GM18526 (cell line): ENCODE data around the gene METTL3.

ENCODE experiments used
- POLR2A ChIP-seq: IDR thresholded peaks from 3 replicates; pipeline ENCODE4 v1.6.1; 2011; ENCODE audit not compliant: insufficient read length; ENCODE audit errors: extremely low read depth

Gene METTL3

DNA sequence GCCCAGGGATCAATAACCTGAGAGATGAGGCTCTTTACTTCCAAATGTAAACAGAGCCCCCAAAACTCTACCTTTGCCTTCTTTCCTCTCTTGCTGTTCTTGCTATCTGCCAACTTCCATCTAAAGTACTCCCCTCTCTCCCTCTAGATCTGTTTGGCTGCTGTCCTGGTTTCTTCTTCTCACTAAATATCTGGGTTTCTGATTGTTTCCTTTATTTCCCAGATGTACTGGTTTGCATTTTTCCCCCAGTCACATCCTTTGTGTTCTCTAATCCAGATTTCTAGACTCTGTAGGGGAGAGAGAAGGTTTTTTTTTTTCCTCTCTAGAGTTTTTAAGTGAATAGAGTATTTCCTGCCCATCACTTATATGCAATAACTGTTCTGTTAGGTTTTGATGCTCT is 22.2 kb upstream of the METTL3 start:
- no peak for TF ChIP-seq POLR2A

DNA sequence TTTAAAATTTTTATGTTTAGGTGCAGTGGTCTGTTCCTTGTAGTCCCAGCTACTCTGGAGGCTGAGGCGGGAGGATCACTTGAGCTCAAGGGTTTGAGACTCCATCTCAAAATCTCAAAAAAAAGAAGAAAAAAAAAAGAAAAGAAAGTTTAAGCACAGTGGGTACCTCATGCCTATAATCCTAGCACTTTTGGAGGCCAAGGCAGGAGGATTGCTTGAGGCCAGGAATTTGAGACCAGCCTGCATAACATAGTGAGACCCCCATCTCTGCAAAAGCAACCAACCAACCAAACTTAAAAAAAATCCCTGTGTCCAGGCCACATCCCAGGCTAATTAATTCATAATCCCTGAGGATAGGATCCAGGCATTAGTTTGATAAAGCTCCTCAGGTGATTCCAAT is 18.4 kb upstream of the METTL3 start:
- TF ChIP-seq POLR2A = no peak

- no peak for TF ChIP-seq POLR2A
Observed at GRCh38 chr14:21528381-21529348, 17.5 kb upstream of the METTL3 start.

GRCh38 chr14:21527318-21527679 is 16.2 kb upstream of the METTL3 start:
- TF ChIP-seq POLR2A = no peak

- no peak for TF ChIP-seq POLR2A
Observed at GRCh38 chr14:21526672-21527317, 15.7 kb upstream of the METTL3 start.

DNA sequence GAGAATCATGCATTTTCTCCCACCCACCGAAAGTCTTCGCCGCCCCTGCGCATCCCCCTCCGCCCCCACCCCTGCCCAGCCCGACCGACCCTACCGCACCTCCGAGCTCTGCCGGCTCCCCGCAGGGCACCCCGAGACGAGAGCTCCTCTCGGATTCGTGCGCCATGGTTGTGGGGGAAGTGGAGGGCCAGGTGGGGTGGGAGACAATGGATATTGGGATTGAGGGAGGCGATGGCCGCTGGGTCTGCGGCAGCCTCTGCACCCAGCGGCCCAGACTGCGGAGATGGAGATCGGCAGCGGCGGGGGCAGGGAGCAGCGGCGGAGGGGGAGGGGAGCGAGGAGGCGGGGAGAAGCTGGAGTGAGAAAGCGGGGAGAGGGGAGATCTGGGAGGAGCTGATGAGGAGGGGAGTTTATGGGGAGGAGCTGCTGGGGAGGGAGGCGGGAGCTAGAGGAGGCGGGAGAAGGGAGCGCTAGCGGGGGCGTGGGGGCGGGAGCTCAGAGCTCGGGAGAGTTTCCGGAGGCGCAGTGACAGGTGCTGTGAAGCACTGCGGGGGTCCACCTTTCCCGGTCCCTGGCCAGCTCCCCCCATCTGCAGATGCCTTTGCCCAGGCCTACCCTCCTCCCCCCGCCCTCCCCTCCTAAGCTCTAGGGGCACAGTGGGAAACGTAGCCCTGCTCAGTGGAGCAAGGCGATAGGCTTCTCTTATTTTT is 15.0 kb upstream of the METTL3 start, which contains the start of gene SALL2:
TSS of gene SALL2 (minus strand) at position 385 of the 710 bp plus-strand sequence. CDS start at position 166, 219 bp downstream.
- no peak for TF ChIP-seq POLR2A

GRCh38 chr14:21525571-21525961 is 14.4 kb upstream of the METTL3 start:
- no peak for TF ChIP-seq POLR2A

- no peak for TF ChIP-seq POLR2A
Observed at GRCh38 chr14:21524575-21525490, 13.7 kb upstream of the METTL3 start.

- no peak for TF ChIP-seq POLR2A
Observed at GRCh38 chr14:21523203-21523602, 12.1 kb upstream of the METTL3 start.

DNA sequence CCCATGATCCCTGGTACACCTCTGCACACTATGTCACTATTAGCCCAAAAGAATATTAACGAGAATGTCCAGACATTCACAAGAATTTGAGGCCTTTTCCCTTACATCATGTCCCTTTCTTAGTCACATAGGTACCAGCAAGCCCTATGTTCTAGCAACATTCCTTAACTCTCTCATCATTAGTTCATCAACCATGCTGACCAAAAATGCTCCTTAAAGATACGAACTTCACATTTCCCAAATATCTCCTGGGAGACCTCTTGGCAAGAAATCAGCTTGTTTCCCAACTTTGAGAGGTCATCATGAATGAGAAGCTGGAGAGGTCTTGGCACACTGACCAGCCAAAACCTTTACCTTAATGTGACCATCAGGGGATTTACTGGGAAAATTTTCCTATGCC is 10.4 kb upstream of the METTL3 start:
- no peak for TF ChIP-seq POLR2A

GRCh38 chr14:21520767-21521166 is 9.6 kb upstream of the METTL3 start:
- no peak for TF ChIP-seq POLR2A

DNA sequence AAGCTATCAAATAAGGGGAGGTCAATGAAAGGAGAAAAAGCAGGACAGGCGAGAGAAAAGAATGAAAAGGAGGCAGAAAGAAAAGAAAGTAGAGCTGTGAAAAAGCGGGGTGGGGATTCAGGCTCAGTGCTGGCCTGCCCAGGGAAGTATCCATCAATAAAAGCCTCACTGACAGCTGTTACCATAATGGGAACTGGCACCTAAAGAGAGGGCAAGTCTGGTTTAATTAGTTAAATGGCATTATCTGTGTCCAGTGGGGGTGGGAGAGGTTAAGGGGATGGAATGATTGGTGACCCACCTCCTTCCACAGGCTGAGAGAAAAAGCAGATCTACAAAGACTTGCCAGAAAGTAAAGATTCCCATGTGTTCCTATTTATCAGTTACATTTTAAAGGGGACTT is 7.6 kb upstream of the METTL3 start:
- TF ChIP-seq POLR2A = no peak

GRCh38 chr14:21514341-21514740 is 3.2 kb upstream of the METTL3 start:
- TF ChIP-seq POLR2A = no peak

- TF ChIP-seq POLR2A = no peak
Observed at GRCh38 chr14:21509432-21510143, 1.6 kb downstream of the METTL3 start.

GRCh38 chr14:21506557-21506956 is 4.6 kb downstream of the METTL3 start:
- no peak for TF ChIP-seq POLR2A
